HG03354 (cell line): Measurements from ENCODE around the gene RRP1B.
"Not testable (repeated sequence)": the region's sequence is repeated elsewhere in the genome, so short reads cannot be mapped to it uniquely, and the experiment has no call there.

Experiments
- ATAC-seq: cut with Tn5 transposase; IDR thresholded peaks from one replicate; pipeline ENCODE4 v1.9.1; 2021; ENCODE audit warnings: mild to moderate bottlenecking; ENCODE audit not compliant: unreplicated experiment, poor library complexity, severe bottlenecking

The RRP1B gene

DNA sequence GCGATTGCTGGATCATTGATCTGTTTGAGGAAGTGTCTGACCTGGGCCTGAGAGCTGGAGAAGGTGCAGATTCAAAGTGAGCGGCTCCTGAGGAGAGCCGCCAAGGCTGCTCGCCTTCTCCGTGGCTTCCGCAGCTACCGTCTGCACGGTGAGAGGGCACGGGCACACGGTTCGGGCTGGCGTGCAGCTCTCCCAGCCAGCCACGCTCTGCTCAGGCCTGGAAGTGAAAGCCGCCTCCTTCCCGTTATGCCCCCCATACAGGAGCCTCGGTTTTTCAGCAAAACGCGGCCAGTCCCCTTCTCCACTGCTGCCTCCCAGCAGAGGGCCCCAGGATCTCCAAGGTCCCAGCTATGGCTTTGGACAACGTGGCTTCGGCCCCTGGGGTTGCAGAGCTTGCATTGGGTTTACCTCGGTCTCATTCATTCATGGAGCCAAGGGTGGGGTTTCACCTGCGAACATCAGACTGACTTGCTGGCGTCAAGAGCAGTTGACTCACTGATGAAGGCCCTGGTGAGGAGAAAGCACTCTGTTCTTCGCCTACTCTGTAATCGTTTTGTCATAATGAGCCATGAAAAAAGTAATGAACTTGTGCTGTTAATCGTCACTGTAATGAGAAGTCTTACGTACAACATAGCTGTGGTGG lies 35.2 kb downstream of the RRP1B start:
- ATAC-seq = no peak

DNA sequence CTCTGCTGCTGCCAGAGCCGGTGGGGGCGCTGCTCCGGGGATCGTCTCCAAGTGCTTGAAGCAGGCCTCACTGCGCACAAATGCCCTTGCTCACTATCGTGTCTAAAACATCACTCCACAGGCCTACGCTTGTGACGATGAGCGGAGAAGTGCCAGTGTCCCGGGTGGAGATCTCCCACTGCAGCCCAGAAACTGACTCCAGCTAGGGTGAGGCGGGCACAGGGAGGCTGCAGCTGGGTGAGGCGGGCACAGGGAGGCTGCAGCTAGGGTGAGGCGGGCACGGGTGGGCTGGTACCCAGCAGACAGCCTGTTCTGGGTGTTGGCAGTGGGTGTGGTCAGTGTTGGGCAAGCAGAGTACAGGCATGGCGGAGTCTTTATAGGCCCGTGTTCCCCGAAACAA lies 36.9 kb downstream of the RRP1B start:
- ATAC-seq = no peak

GRCh38 chr21:43697758-43698643 lies 38.6 kb downstream of the RRP1B start:
- ATAC-seq = no peak

DNA sequence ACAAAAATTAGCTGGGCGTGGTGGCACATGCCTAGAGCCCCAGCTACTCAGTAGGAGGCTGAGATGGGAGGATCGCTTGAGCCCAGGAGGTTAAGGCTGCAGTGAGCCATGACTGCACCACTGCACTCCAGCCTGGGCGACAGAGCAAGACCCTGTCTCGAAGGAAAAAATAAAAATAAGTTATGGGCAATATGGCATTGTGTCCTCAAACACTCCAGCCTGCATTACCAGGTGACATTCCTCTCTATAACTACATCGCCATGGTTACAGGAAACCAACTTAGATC lies 40.1 kb downstream of the RRP1B start:
- not testable (repeated sequence) for ATAC-seq

- ATAC-seq = no peak
Observed at GRCh38 chr21:43699933-43700599, 40.7 kb downstream of the RRP1B start.

GRCh38 chr21:43701936-43702784 lies 42.8 kb downstream of the RRP1B start:
- no peak for ATAC-seq

DNA sequence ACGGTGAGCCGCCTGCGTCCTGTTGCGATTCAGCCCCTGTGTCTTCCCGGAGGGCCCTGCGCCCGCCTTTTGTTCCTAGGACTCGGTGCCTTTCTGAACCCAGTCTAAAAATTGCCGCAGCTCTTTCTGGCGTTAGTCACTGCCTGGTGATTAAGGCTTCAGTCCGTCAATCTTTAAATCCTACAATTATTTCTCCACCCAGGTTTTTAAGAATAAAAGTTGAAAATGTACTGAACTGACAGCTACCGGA lies 43.4 kb downstream of the RRP1B start:
- no peak for ATAC-seq

DNA sequence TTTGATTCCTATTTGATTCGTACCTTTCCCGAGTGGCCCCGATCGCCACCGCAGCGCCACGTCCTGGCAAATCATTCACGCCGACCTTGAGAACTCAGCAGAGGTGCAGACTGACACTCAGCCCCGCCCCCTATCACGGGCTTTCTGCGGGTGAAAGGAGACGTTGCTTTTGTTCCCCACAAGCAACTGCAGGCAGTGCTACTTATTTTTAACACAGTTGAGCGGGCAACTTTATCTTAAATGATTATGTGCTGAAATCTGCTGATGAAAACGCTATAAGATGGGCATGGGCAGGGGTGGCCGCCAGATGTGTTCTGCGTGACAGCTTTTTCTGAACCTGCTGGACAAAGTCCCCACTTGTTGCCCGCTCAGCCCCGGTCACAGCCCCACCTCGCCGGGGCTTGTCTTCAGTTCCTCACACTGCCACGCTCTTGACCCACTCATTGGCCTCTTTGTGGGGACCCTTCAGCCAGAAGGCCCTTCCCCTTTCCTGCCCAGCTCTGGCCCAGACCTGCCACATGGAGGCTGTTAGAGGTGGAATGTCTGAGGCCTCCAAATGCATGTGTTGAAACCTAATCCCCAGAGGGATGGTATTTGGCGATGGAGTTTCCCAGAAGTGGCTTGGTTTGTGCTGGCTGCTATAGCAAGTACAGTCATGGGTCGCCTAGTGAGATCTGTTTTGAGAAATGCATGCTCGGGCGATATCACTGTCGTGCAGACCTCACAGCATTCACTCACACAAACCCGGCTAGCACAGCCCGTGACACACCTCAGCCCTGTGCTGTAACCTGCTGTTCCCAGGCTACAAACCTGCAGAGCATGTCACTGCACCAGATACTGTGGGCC lies 43.9 kb downstream of the RRP1B start:
- ATAC-seq = no peak

GRCh38 chr21:43707462-43707861 lies 48.1 kb downstream of the RRP1B start:
- ATAC-seq = no peak

GRCh38 chr21:43708745-43709381 lies 49.5 kb downstream of the RRP1B start:
- ATAC-seq = no peak

- no peak for ATAC-seq
Observed at GRCh38 chr21:43712268-43712942, 53.0 kb downstream of the RRP1B start.

DNA sequence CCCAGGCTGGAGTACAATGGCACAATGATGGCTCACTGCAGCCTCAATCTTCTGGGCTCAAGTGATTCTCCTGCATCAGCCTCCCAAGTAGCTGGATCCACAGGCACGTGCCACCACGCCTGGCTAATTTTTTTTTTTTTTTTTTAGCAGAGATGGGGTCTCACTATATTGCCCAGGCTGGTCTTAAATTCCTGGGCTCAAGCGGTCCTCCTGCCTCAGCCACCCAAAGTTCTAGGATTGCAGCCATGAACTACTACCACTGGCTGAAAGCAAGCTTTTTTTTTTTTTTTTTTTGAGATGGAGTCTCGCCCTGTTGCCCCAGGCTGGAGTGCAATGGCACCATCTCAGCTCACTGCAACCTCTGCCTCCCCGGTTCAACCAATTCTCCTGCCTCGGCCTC lies 53.8 kb downstream of the RRP1B start:
- ATAC-seq = not testable (repeated sequence)

GRCh38 chr21:43716376-43717165 lies 57.2 kb downstream of the RRP1B start:
- peak; percentile 43 for ATAC-seq

DNA sequence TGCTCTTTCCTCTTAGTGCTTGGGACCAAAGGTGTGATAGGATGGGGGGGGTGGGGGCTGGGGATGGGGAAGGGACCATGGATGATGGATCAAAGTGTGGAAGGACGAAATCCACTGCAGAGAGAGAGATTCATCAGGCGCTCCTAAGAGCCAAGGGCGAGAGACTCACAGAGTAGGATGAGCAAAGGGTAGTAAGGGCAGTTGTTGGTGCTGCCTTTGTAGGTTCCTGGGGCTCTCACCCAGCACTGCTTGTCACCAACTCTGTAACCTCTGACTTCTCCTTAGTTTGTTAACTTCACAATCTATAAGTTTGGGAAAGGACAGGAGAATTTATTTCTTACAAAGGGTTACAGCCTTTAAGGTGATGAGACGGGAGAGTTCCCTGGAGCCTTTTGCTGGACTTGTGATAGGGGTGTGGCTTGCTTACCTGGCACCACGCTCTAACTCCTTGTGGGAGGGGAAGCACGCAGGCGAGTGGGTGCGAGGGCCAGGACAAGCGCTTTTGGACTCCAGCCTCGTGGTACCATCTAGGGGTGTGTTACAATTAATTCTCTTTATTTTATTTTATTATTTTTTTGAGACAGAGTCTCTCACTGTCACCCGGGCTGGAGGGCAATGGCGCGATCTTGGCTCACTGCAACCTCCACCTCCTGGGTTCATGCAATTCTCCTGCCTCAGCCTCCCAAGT lies 58.0 kb downstream of the RRP1B start:
- no peak for ATAC-seq

GRCh38 chr21:43717967-43718871 lies 58.9 kb downstream of the RRP1B start:
- ATAC-seq = no peak
